ENCODE measurements around the gene DNAJA1. TPM values are rescaled to one million over a fixed set of nuclear protein-coding genes. Genes with fewer than 3 reads are reported as not detected.
"Not testable (repeated sequence)": the region's sequence is repeated elsewhere in the genome, so short reads cannot be mapped to it uniquely, and the experiment has no call there.

DNAJA1 gene
- total and polyA plus RNA-seq, 9 donors = 56.0 to 138 (median 99.2) TPM

GRCh38 chr9:33076046-33077004 lies 51.3 kb downstream of the DNAJA1 start, which contains the start of gene SMU1:
Gene SMU1 (minus strand): TSS chr9:33076674. CDS start chr9:33076608, 66 bp downstream.
- Histone ChIP-seq H3K4me3 (ENCODE audit: low read length) (peak within 1 kb of the TSS; percentile 85), H3K4me1 (ENCODE audit: control insufficient read depth, insufficient read depth, low read length) (peaks cover 3% of the 10 kb centered on the region), H3K36me3 (ENCODE audit: control insufficient read depth, insufficient read depth, low read length) (peaks cover 13% of the 10 kb centered on the region), H3K9me3 (replicated peaks; ENCODE audit: control insufficient read depth, low read depth, low read length) (no peaks in the 10 kb centered on the region), H3K27ac (ENCODE audit: low read length) (peak within 1 kb of the TSS; percentile 96), H3K27me3 (ENCODE audit: control insufficient read depth, insufficient read depth, low read length) (no peaks in the 10 kb centered on the region)
- peak; percentile 99 for DNase-seq
- WGBS (ENCODE audit: insufficient coverage) = under 1% methylated on average over 53 of the region's 53 CpGs

- peaks cover 9% of the 10 kb centered on the region for H3K4me1 ChIP-seq (ENCODE audit: control insufficient read depth, insufficient read depth, low read length)
- 100% methylated on average over 1 of the region's 6 CpGs for WGBS (ENCODE audit: insufficient coverage)
- H3K9me3 ChIP-seq (replicated peaks; ENCODE audit: control insufficient read depth, low read depth, low read length) = no peaks in the 10 kb centered on the region
These were observed 55.5 kb downstream of the DNAJA1 start for GRCh38 chr9:33080534-33080933.

DNA sequence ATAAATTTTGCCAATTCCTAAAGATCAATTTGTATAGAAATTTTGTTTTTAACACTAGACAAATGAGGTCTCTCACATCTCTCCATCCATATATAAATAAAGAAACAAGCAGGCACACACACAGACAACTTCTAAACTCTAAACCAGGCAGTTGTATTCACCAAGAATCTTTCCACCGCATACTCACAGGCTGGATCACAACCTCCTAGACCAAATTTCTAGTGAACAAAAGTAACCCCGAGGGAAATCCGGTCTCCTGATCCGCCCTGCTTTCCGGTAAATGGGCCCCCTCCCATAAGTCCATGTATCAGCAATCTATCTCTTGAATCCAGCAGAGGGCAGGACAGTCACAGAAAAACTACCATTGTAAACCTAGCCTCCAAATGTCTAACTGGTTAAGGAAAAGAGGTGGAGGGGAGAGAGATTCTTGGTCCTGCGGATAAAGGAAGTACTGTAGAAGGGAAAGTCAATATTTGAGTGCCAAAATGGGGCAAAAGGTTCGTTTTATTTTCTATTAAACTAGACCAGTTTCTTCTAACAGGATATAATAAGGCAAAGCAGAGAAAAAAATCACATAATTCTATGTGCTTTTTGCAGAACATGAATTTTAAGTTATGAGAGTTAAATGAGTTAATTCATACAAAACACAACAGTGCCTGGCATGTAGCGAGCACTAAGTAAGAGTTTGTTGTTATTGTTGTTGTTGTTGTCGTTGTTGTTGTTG lies 56.2 kb downstream of the DNAJA1 start:
- 0% methylated on average over 2 of the region's 9 CpGs for WGBS (ENCODE audit: insufficient coverage)
- Histone ChIP-seq H3K27me3 (ENCODE audit: control insufficient read depth, insufficient read depth, low read length) (no peaks in the 10 kb centered on the region), H3K36me3 (ENCODE audit: control insufficient read depth, insufficient read depth, low read length) (no peaks in the 10 kb centered on the region), H3K9me3 (replicated peaks; ENCODE audit: control insufficient read depth, low read depth, low read length) (no peaks in the 10 kb centered on the region), H3K4me3 (ENCODE audit: low read length) (no peak overlapping the region), H3K4me1 (ENCODE audit: control insufficient read depth, insufficient read depth, low read length) (peaks cover 6% of the 10 kb centered on the region), H3K27ac (ENCODE audit: low read length) (peak overlapping the region; percentile 26)
- DNase-seq = peak; percentile 94

More at GRCh38 chr9:33080534-33080933, 55.5 kb downstream of the DNAJA1 start:
- H3K36me3 ChIP-seq (ENCODE audit: control insufficient read depth, insufficient read depth, low read length) = no peaks in the 10 kb centered on the region
- no peaks in the 10 kb centered on the region for H3K27me3 ChIP-seq (ENCODE audit: control insufficient read depth, insufficient read depth, low read length)
- no peak overlapping the region for H3K4me3 ChIP-seq (ENCODE audit: low read length)
- DNase-seq = no peak
- no peak overlapping the region for H3K27ac ChIP-seq (ENCODE audit: low read length)

GRCh38 chr9:33082128-33082527 lies 57.1 kb downstream of the DNAJA1 start:
- Histone ChIP-seq H3K4me1 (ENCODE audit: control insufficient read depth, insufficient read depth, low read length) (peaks cover 6% of the 10 kb centered on the region), H3K27ac (ENCODE audit: low read length) (no peak overlapping the region), H3K9me3 (replicated peaks; ENCODE audit: control insufficient read depth, low read depth, low read length) (no peaks in the 10 kb centered on the region), H3K27me3 (ENCODE audit: control insufficient read depth, insufficient read depth, low read length) (no peaks in the 10 kb centered on the region), H3K36me3 (ENCODE audit: control insufficient read depth, insufficient read depth, low read length) (no peaks in the 10 kb centered on the region), H3K4me3 (ENCODE audit: low read length) (no peak overlapping the region)
- 70% methylated on average over 4 of the region's 5 CpGs for WGBS (ENCODE audit: insufficient coverage)
- DNase-seq = no peak

DNA sequence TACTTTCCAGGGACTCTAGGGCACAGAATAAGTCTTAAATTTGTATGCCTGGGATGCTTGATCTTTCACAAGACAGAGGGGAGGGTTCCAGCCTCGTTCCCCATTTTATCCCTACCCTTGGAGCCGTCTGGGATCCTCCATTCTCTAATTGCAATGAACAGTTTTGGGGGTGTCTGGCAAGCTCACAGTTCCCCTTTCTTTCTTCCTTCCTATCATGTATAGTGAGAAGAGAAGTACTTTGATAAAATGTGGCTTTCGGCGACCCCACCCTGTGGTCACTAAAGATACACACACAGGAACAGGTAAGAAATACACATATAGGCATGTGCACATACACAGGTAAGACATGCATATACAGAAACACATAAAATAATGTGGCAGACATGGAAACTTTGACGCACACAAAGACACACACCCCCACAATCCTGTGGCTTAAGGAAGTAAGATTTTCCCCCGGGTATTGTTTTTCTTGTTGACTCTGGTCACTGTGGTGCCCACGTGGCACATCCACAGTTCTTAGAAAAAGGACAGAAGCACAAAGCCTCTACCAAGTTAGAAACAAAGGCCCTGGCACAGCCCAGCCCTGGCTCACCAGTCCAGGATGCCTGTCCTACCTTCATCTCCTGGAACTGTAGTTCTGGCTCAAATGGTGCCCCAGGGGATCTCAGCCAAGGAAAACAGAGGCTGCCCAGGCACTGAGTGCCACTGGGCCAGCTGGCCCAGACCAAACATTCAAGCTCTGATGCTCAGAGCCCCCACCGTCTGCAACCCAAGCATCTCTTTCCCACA lies 57.7 kb downstream of the DNAJA1 start:
- DNase-seq = no peak
- H3K27ac ChIP-seq (ENCODE audit: low read length) = no peak overlapping the region
- WGBS (ENCODE audit: insufficient coverage) = 59% methylated on average over 2 of the region's 8 CpGs
- H3K4me3 ChIP-seq (ENCODE audit: low read length) = no peak overlapping the region
- H3K9me3 ChIP-seq (replicated peaks; ENCODE audit: control insufficient read depth, low read depth, low read length) = no peaks in the 10 kb centered on the region
- no peaks in the 10 kb centered on the region for H3K27me3 ChIP-seq (ENCODE audit: control insufficient read depth, insufficient read depth, low read length)
- H3K4me1 ChIP-seq (ENCODE audit: control insufficient read depth, insufficient read depth, low read length) = peaks cover 6% of the 10 kb centered on the region
- no peaks in the 10 kb centered on the region for H3K36me3 ChIP-seq (ENCODE audit: control insufficient read depth, insufficient read depth, low read length)

GRCh38 chr9:33085672-33086071 lies 60.6 kb downstream of the DNAJA1 start:
- not testable (repeated sequence) for H3K9me3 ChIP-seq (replicated peaks; ENCODE audit: control insufficient read depth, low read depth, low read length); DNase-seq; H3K4me1 ChIP-seq (ENCODE audit: control insufficient read depth, insufficient read depth, low read length); H3K27ac ChIP-seq (ENCODE audit: low read length); H3K36me3 ChIP-seq (ENCODE audit: control insufficient read depth, insufficient read depth, low read length); H3K27me3 ChIP-seq (ENCODE audit: control insufficient read depth, insufficient read depth, low read length); H3K4me3 ChIP-seq (ENCODE audit: low read length)
- 43% methylated on average over 1 of the region's 9 CpGs for WGBS (ENCODE audit: insufficient coverage)

Other genes starting within 250 kb of the DNAJA1 start
- gene TMEM215, start 241.7 kb upstream of the DNAJA1 start, total RNA-seq = 0.66 TPM
- gene TMEM215, start 241.7 kb upstream of the DNAJA1 start, polyA plus RNA-seq (ENCODE audit: insufficient read depth in 1 of 8, insufficient read length in 8 of 8, low replicate concordance in 1 of 8) = 1 to 10 TPM in 2 of 8 donors, under 1 TPM in 6; 0.43 to 1.6 (median 0.89) TPM
- gene APTX, start 23.6 kb upstream of the DNAJA1 start, total RNA-seq = 23.5 TPM
- gene APTX, start 23.6 kb upstream of the DNAJA1 start, polyA plus RNA-seq (ENCODE audit: insufficient read depth in 1 of 8, insufficient read length in 8 of 8, low replicate concordance in 1 of 8) = 10 to 100 TPM; 23.5 to 28.3 (median 24.6) TPM
- gene SMU1, start 51.4 kb downstream of the DNAJA1 start, total RNA-seq = 24.6 TPM
- gene SMU1, start 51.4 kb downstream of the DNAJA1 start, polyA plus RNA-seq (ENCODE audit: insufficient read depth in 1 of 8, insufficient read length in 8 of 8, low replicate concordance in 1 of 8) = 10 to 100 TPM; 14.1 to 20.3 (median 17.3) TPM
- 14.6 TPM for gene B4GALT1, start 142.1 kb downstream of the DNAJA1 start, total RNA-seq
- gene B4GALT1, start 142.1 kb downstream of the DNAJA1 start, polyA plus RNA-seq (ENCODE audit: insufficient read depth in 1 of 8, insufficient read length in 8 of 8, low replicate concordance in 1 of 8) = 10 to 100 TPM; 32.0 to 62.7 (median 45.1) TPM
- gene SPINK4, start 214.9 kb downstream of the DNAJA1 start, total RNA-seq = 0.31 TPM
- gene SPINK4, start 214.9 kb downstream of the DNAJA1 start, polyA plus RNA-seq (ENCODE audit: insufficient read depth in 1 of 8, insufficient read length in 8 of 8, low replicate concordance in 1 of 8) = under 1 TPM in 3 of 8 donors, not detected in 5; 0.28 to 0.58 (median 0.49) TPM
- gene BAG1, start 239.4 kb downstream of the DNAJA1 start, total RNA-seq = 54.1 TPM
- gene BAG1, start 239.4 kb downstream of the DNAJA1 start, polyA plus RNA-seq (ENCODE audit: insufficient read depth in 1 of 8, insufficient read length in 8 of 8, low replicate concordance in 1 of 8) = 10 to 100 TPM; 72.8 to 94.4 (median 83.1) TPM
- gene CHMP5, start 239.8 kb downstream of the DNAJA1 start, total RNA-seq = 69.5 TPM
- gene CHMP5, start 239.8 kb downstream of the DNAJA1 start, polyA plus RNA-seq (ENCODE audit: insufficient read depth in 1 of 8, insufficient read length in 8 of 8, low replicate concordance in 1 of 8) = 10 to 100 TPM; 67.0 to 87.3 (median 73.2) TPM